H1 (cell line): ENCODE results near the gene CHAC2. TPM values are rescaled to one million over a fixed set of nuclear protein-coding genes. Genes with fewer than 3 reads are reported as not detected.

Experiments used
- CTCF ChIA-PET: fragments of 300-600 bp; sonication (Branson Sonifier 250); formaldehyde crosslinking; loops from one replicate; lab custom pipeline; 2021; ENCODE audit not compliant: partially characterized antibody; lab: Charles Lee
- POLR2A ChIA-PET: fragments of 300-600 bp; sonication (Branson Sonifier 250); formaldehyde crosslinking; loops from one replicate; lab custom pipeline; 2021; ENCODE audit warnings: inconsistent platforms; ENCODE audit not compliant: partially characterized antibody; lab: Charles Lee
- DNase-seq, 2 experiments: peaks; one replicate each; pipeline versions ENCODE4 v3.0.0 to v3.0.0-alpha.2; 2010 to 2022; ENCODE audit warnings: low spot score in 2 of 2, low read depth in 1 of 2, mixed read lengths in 1 of 2
- FAIRE-seq: peaks from 2 replicates; lab custom pipeline; 2011; peaks lifted over from hg19 to GRCh38; lab: Jason Lieb, UNC
- H2AFZ ChIP-seq: 2 replicates; pipeline ENCODE4 v1.8.1; 2012; ENCODE audit warnings: low read length, inconsistent platforms
- H2AK5ac ChIP-seq: 2 replicates; pipeline ENCODE4 v1.6.1; 2013; ENCODE audit warnings: low read depth, low read length
- H2BK120ac ChIP-seq: replicated peaks from 2 replicates; pipeline ENCODE3; 2013; ENCODE audit warnings: low read depth, low read length, inconsistent platforms
- H2BK12ac ChIP-seq: 2 replicates; pipeline ENCODE4 v1.6.1; 2013; ENCODE audit warnings: low read depth, low read length
- H2BK15ac ChIP-seq: 2 replicates; pipeline ENCODE4 v1.6.1; 2013; ENCODE audit warnings: low read length
- H2BK20ac ChIP-seq: 2 replicates; pipeline ENCODE4 v1.6.1; 2013; ENCODE audit warnings: low read length
- H2BK5ac ChIP-seq: 2 replicates; pipeline ENCODE4 v1.6.1; 2013; ENCODE audit warnings: low read depth, low read length
- H3K14ac ChIP-seq: 2 replicates; pipeline ENCODE4 v1.6.1; 2013; ENCODE audit warnings: inconsistent platforms; ENCODE audit not compliant: insufficient read length
- H3K18ac ChIP-seq: 2 replicates; pipeline ENCODE4 v1.6.1; 2013; ENCODE audit warnings: low read length; ENCODE audit errors: extremely low read depth
- H3K23ac ChIP-seq: 2 replicates; pipeline ENCODE4 v1.6.1; 2013; ENCODE audit warnings: inconsistent platforms; ENCODE audit not compliant: insufficient read length
- H3K23me2 ChIP-seq: 2 replicates; pipeline ENCODE4 v1.6.1; 2013; ENCODE audit warnings: low read depth, low read length
- H3K27ac ChIP-seq: 2 replicates; pipeline ENCODE4 v1.6.1; 2011; ENCODE audit warnings: low read depth, low read length, inconsistent platforms
- H3K27me3 ChIP-seq, 4 experiments: replicated peaks in 1 of 4; 1 replicate in 1 of 4; 2 replicates in 3 of 4; pipeline versions ENCODE4 v1.6.1 to v1.8.1; 2011 to 2013; ENCODE audit warnings: low read length in 3 of 4, mild to moderate bottlenecking in 3 of 4, inconsistent platforms in 2 of 4, mixed read lengths in 2 of 4, moderate library complexity in 1 of 4; ENCODE audit not compliant: control insufficient read depth in 3 of 4, insufficient read depth in 3 of 4; ENCODE audit errors: extremely low read depth in 1 of 4
- H3K36me3 ChIP-seq, 4 experiments: 2 replicates each; pipeline versions ENCODE4 v1.6.1 to v1.8.1; 2011 to 2013; ENCODE audit warnings: mild to moderate bottlenecking in 4 of 4, low read length in 3 of 4, moderate library complexity in 2 of 4, control low read depth in 1 of 4, inconsistent platforms in 1 of 4; ENCODE audit not compliant: insufficient read depth in 4 of 4, control insufficient read depth in 2 of 4
- H3K4ac ChIP-seq: replicated peaks from 2 replicates; pipeline ENCODE3; 2013; ENCODE audit warnings: low read length, low read depth, mixed read lengths, inconsistent platforms; ENCODE audit not compliant: insufficient read length
- H3K4me1 ChIP-seq, 4 experiments: replicated peaks in 1 of 4; 1 replicate in 1 of 4; 2 replicates in 3 of 4; pipeline versions ENCODE4 v1.6.1 to v1.8.1; 2011 to 2013; ENCODE audit warnings: low read length in 3 of 4, inconsistent platforms in 2 of 4, mixed read lengths in 1 of 4; ENCODE audit not compliant: insufficient read depth in 4 of 4, control insufficient read depth in 3 of 4
- H3K4me2 ChIP-seq, 2 experiments: 2 replicates each; pipeline versions ENCODE4 v1.6.1 to v1.8.1; 2011 to 2013; ENCODE audit warnings: low read depth in 2 of 2, low read length in 2 of 2, control low read depth in 1 of 2, inconsistent platforms in 1 of 2, mild to moderate bottlenecking in 1 of 2; ENCODE audit not compliant: insufficient read depth in 1 of 2
- H3K4me3 ChIP-seq, 4 experiments: fragments of 200-600, 300-600 bp in 1 of 4; sonication (generic), shearing (Covaris generic), sonication (Bioruptor Twin) in 1 of 4; 2 replicates each; pipeline versions ENCODE4 v1.5.1 to v1.8.1; 2011 to 2016; ENCODE audit warnings: low read length in 4 of 4, low read depth in 3 of 4, control low read depth in 2 of 4, inconsistent platforms in 2 of 4, mild to moderate bottlenecking in 2 of 4, mixed read lengths in 1 of 4, moderate library complexity in 1 of 4; ENCODE audit not compliant: insufficient read depth in 2 of 4; ENCODE audit errors: extremely low read depth in 1 of 4
- H3K56ac ChIP-seq: replicated peaks from 2 replicates; pipeline ENCODE3; 2013; ENCODE audit warnings: low read depth, mild to moderate bottlenecking, mixed read lengths, low read length, inconsistent platforms; ENCODE audit not compliant: insufficient read length
- H3K79me1 ChIP-seq: 2 replicates; pipeline ENCODE4 v1.6.1; 2013; ENCODE audit warnings: low read depth, low read length, control low read depth
- H3K79me2 ChIP-seq, 2 experiments: 2 replicates each; pipeline versions ENCODE4 v1.6.1 to v1.8.1; 2012 to 2013; ENCODE audit warnings: low read length in 2 of 2, mild to moderate bottlenecking in 2 of 2, inconsistent platforms in 1 of 2; ENCODE audit not compliant: insufficient read depth in 2 of 2, control insufficient read depth in 1 of 2
- H3K9ac ChIP-seq, 4 experiments: replicated peaks in 1 of 4; 1 replicate in 1 of 4; 2 replicates in 3 of 4; pipeline versions ENCODE4 v1.6.1 to v1.8.1; 2011 to 2013; ENCODE audit warnings: low read depth in 3 of 4, low read length in 3 of 4, control low read depth in 2 of 4, mild to moderate bottlenecking in 2 of 4, moderate library complexity in 2 of 4, inconsistent platforms in 1 of 4; ENCODE audit errors: extremely low read depth in 1 of 4
- H3K9me3 ChIP-seq, 2 experiments: 2 replicates each; pipeline versions ENCODE4 v1.6.1 to v1.8.1; 2012 to 2013; ENCODE audit warnings: mild to moderate bottlenecking in 2 of 2, moderate library complexity in 2 of 2, control low read depth in 1 of 2, inconsistent platforms in 1 of 2, low read depth in 1 of 2, low read length in 1 of 2, mixed read lengths in 1 of 2; ENCODE audit not compliant: insufficient read depth in 2 of 2
- H4K20me1 ChIP-seq, 2 experiments: replicated peaks in 1 of 2; 2 replicates each; pipeline versions ENCODE3 to v1.8.1; 2011 to 2013; ENCODE audit warnings: inconsistent platforms in 2 of 2, low read length in 2 of 2, mild to moderate bottlenecking in 1 of 2; ENCODE audit not compliant: insufficient read depth in 2 of 2, control insufficient read depth in 1 of 2
- H4K5ac ChIP-seq: 2 replicates; pipeline ENCODE4 v1.6.1; 2013; ENCODE audit warnings: low read length, low read depth, mixed read lengths, inconsistent platforms; ENCODE audit not compliant: insufficient read length
- H4K8ac ChIP-seq: 2 replicates; pipeline ENCODE4 v1.8.0; 2013; ENCODE audit warnings: mild to moderate bottlenecking, moderate library complexity, low read length, inconsistent platforms; ENCODE audit not compliant: insufficient read depth; ENCODE audit errors: extremely low read depth
- H4K91ac ChIP-seq: replicated peaks from 2 replicates; pipeline ENCODE3; 2013; ENCODE audit warnings: low read length, mixed read lengths, inconsistent platforms; ENCODE audit not compliant: insufficient read length
- CHD2 ChIP-seq: IDR thresholded peaks from 2 replicates; pipeline ENCODE4 v1.6.1; 2012; ENCODE audit warnings: low read length, improper control_type of control experiment
- CTBP2 ChIP-seq: IDR thresholded peaks from 2 replicates; pipeline ENCODE4 v1.7.0; 2011; ENCODE audit warnings: borderline replicate concordance, mild to moderate bottlenecking, moderate library complexity, mixed read lengths, low read length; ENCODE audit not compliant: insufficient read depth, insufficient read length
- GTF2F1 ChIP-seq: IDR thresholded peaks from 2 replicates; pipeline ENCODE4 v1.6.1; 2012; ENCODE audit warnings: low read depth, low read length, improper control_type of control experiment, borderline replicate concordance
- HDAC6 ChIP-seq: IDR thresholded peaks from one replicate; pipeline ENCODE4 v1.7.1; 2012; ENCODE audit warnings: low read depth, mild to moderate bottlenecking, inconsistent platforms, low read length, moderate library complexity
- JUN ChIP-seq: IDR thresholded peaks from 2 replicates; pipeline ENCODE4 v1.6.1; 2011; ENCODE audit warnings: low read depth, mild to moderate bottlenecking, improper control_type of control experiment, low read length
- MAFK ChIP-seq: IDR thresholded peaks from 2 replicates; pipeline ENCODE4 v1.6.1; 2012; ENCODE audit warnings: low read depth, mild to moderate bottlenecking, improper control_type of control experiment, low read length
- RAD21 ChIP-seq, 2 experiments: IDR thresholded peaks in 1 of 2; conservative IDR thresholded peaks in 1 of 2; 2 replicates each; pipeline ENCODE4 v1.6.1; 2011; ENCODE audit warnings: low read depth in 2 of 2, low read length in 2 of 2, improper control_type of control experiment in 1 of 2, inconsistent platforms in 1 of 2, mild to moderate bottlenecking in 1 of 2, moderate library complexity in 1 of 2
- SIN3A ChIP-seq, 2 experiments: IDR thresholded peaks in 1 of 2; conservative IDR thresholded peaks in 1 of 2; 2 replicates each; pipeline ENCODE4 v1.6.1; 2011 to 2012; ENCODE audit warnings: low read length in 2 of 2, improper control_type of control experiment in 1 of 2, low read depth in 1 of 2, mild to moderate bottlenecking in 1 of 2
- SIX5 ChIP-seq: IDR thresholded peaks from 2 replicates; pipeline ENCODE4 v1.6.1; 2011; ENCODE audit warnings: mild to moderate bottlenecking, low read depth, low read length
- TEAD4 ChIP-seq: IDR thresholded peaks from 2 replicates; pipeline ENCODE4 v1.6.1; 2012; ENCODE audit warnings: low read depth, low read length, inconsistent platforms, mixed read lengths
- WGBS, 2 experiments: shearing (Covaris generic) in 1 of 2; methylation state at CpG; one replicate each; pipeline versions ENCODE4 v1.1.6 to v1.1.7; 2013 to 2015; ENCODE audit warnings: low lambda C conversion rate in 2 of 2, mixed read lengths in 2 of 2, inconsistent platforms in 1 of 2, low coverage in 1 of 2, missing lambda C conversion rate in 1 of 2; ENCODE audit not compliant: insufficient replicate concordance in 2 of 2, insufficient coverage in 1 of 2, insufficient read length in 1 of 2; ENCODE audit errors: extremely low coverage in 1 of 2, missing lambda C conversion rate in 1 of 2; 5-methylcytosine and 5-hydroxymethylcytosine counted together
- polyA plus RNA-seq, 7 experiments: library from polyadenylated mRNA; depleted of rRNA in 3 of 7; stranded (reverse) in 5 of 7; unstranded in 2 of 7; fragments of >200 nt in 5 of 7; fragments of 200-250 nt in 2 of 7; gene quantifications; 1 replicate in 5 of 7; 2 replicates in 1 of 7; 4 replicates in 1 of 7; pipeline versions ENCODE4 v1.2.1 to v1.2.3, GENCODE V29; 2011 to 2013; ENCODE audit warnings: missing spikeins in 2 of 7, mixed read lengths in 2 of 7
- total RNA-seq: library from RNA; stranded (reverse); fragmentation: NEBNext Ultra II Directional; extraction: Animal tissue kit (Norgen Biotek cat#: 25700); gene quantifications from 2 replicates; pipeline ENCODE4 v1.2.1, GENCODE V29; 2021
- TF ChIP-seq, protein P1 (sequence below), 3 experiments: IDR thresholded peaks; 1 replicate in 2 of 3; 2 replicates in 1 of 3; pipeline versions ENCODE4 v1.5.1 to v1.6.1; 2011; ENCODE audit warnings: low read length in 3 of 3, mild to moderate bottlenecking in 3 of 3, inconsistent platforms in 2 of 3, low read depth in 1 of 3, moderate library complexity in 1 of 3; ENCODE audit not compliant: insufficient read depth in 1 of 3; ENCODE audit errors: control extremely low read depth in 1 of 3

Gene CHAC2
- total and polyA plus RNA-seq, 2 of the 8 experiments (the other 6 are each of a cell fraction or from before 2014, with no cell fraction given), result 5.4 to 11.2 TPM

GRCh38 chr2:53793821-53794220 is 26.2 kb downstream of the CHAC2 start:
- Histone ChIP-seq H3K36me3 (peaks cover 0 to 29% (median 2%) of the 10 kb centered on the region in 4 experiments; a peak in 5 of 8 replicates), H3K4me2 (no peak overlapping the region), H2BK12ac (no peak overlapping the region), H3K56ac (no peak overlapping the region), H3K9me3 (no peaks in the 10 kb centered on the region), H3K79me2 (peaks cover 0 to 27% of the 10 kb centered on the region in 2 experiments; a peak in 2 of 4 replicates), H4K91ac (no peak overlapping the region), H2BK5ac (no peak overlapping the region), H3K9ac (no peak overlapping the region), H4K20me1 (no peaks in the 10 kb centered on the region), H3K4ac (no peak overlapping the region), H3K27ac (no peak overlapping the region), H3K23ac (no peak overlapping the region), H3K79me1 (no peaks in the 10 kb centered on the region; the same call in 1 of the 2 replicates), H3K18ac (no peak overlapping the region), H3K4me3 (no peak overlapping the region), H2BK120ac (no peak overlapping the region), H3K23me2 (no peaks in the 10 kb centered on the region), H2BK20ac (no peak overlapping the region), H3K4me1 (no peaks in the 10 kb centered on the region), H2AK5ac (no peak overlapping the region), H2BK15ac (no peak overlapping the region), H4K8ac (no peak overlapping the region), H3K27me3 (no peaks in the 10 kb centered on the region), H2AFZ (no peak overlapping the region), H4K5ac (no peak overlapping the region), H3K14ac (no peak overlapping the region)
- POLR2A ChIA-PET, result no interaction called here
- DNase-seq (no peak), FAIRE-seq (no peak)
- WGBS, 2 experiments, result 92% methylated on average over 3 of the region's 3 CpGs; no CpG with 5 or more reads in 1 of the 2 experiments
- CTCF ChIA-PET, result no interaction called here
- TF ChIP-seq RAD21 (IDR thresholded peaks at IDR 0.05 in 1 of 2, conservative IDR thresholded peaks at IDR 0.05 in 1 of 2; ENCODE audit: low read depth in 2 of 2, low read length in 2 of 2), result no peak
- TF ChIP-seq JUN, result no peak
- TF ChIP-seq, protein P1, sequence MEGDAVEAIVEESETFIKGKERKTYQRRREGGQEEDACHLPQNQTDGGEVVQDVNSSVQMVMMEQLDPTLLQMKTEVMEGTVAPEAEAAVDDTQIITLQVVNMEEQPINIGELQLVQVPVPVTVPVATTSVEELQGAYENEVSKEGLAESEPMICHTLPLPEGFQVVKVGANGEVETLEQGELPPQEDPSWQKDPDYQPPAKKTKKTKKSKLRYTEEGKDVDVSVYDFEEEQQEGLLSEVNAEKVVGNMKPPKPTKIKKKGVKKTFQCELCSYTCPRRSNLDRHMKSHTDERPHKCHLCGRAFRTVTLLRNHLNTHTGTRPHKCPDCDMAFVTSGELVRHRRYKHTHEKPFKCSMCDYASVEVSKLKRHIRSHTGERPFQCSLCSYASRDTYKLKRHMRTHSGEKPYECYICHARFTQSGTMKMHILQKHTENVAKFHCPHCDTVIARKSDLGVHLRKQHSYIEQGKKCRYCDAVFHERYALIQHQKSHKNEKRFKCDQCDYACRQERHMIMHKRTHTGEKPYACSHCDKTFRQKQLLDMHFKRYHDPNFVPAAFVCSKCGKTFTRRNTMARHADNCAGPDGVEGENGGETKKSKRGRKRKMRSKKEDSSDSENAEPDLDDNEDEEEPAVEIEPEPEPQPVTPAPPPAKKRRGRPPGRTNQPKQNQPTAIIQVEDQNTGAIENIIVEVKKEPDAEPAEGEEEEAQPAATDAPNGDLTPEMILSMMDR (IDR thresholded peaks at IDR 0.05; ENCODE audit: control extremely low read depth in 1 of 3, insufficient read depth in 1 of 3, low read depth in 1 of 3, low read length in 3 of 3), result no peak
- TF ChIP-seq SIN3A (conservative IDR thresholded peaks at IDR 0.05 in 1 of 2, IDR thresholded peaks at IDR 0.05 in 1 of 2; ENCODE audit: low read depth in 1 of 2, low read length in 2 of 2), result no peak
- no peak for TF ChIP-seq CHD2
- TF ChIP-seq GTF2F1, result no peak
- no peak for TF ChIP-seq CTBP2
- no peak for TF ChIP-seq SIX5
- TF ChIP-seq HDAC6, result no peak
- TF ChIP-seq TEAD4, result no peak
- TF ChIP-seq MAFK, result no peak
